ENCODE data around the gene SRRM5. TPM values are rescaled to one million over a fixed set of nuclear protein-coding genes. Genes with fewer than 3 reads are reported as not detected.

Gene SRRM5, protein sequence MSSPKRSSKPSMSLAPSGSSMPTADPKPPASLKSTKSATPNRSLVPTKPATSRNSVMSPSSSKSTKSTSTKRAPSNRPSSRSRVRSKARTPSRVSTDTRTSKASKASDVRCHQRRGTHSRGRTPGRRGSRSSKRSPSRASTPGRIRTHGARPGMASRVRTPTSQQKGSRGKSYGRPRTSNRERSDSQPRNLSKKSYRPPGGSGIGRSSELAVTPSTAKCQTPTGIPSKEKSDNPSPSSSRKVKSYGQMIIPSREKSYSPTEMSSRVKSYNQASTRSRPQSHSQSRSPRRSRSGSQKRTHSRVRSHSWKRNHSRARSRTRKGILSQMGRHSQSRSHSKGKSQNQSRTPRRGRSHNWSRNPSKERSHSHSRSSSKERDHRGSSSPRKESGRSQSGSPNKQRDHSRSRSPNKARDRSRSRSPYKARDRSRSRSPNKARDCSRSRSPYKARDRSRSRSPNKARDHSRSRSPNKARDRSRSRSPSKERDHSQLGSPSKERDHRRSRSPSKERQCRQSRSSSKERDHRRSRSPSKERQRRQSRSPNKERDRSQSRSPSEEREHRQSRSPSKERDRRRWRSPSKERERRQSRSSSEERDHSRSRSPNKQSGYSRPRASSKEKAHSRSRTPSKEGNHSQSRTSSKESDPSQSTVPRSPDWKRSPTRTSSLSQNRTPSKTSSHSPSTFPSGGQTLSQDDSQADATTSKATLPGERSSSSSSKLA
- total RNA-seq = under 1 TPM; 0.08 to 0.09 TPM
- polyA plus RNA-seq = under 1 TPM; 0.07 to 0.09 TPM

DNA sequence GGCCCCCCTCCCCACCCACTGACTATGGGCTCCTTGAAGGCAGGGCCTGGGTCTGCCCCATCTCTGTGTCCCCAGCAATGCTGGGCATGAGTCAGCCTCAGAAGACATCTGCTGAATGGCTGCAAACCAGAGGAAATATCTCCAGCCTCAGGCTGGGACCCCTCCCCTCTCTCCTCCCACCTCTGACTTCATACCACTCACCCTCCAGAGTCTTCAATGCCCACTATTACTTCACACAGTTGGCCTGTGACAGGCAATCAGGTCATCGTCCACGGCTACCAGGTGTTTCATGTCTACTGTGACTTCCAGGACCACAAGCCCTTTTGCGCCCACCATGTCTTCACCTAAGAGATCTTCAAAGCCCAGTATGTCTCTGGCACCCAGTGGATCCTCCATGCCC, at the start of gene SRRM5:
TSS of gene SRRM5 (plus strand) at position 301 of the 400 bp plus-strand sequence. CDS start at position 335, 34 bp downstream.
- Histone ChIP-seq H3K36me3 (ENCODE audit: control insufficient read depth in 4 of 4, insufficient read depth in 3 of 4, low read depth in 1 of 4, low read length in 3 of 4) (peaks cover 0 to 13% (median 4%) of the 10 kb centered on the region in 4 donors), H3K9me3 (ENCODE audit: control insufficient read depth in 4 of 4, low read length in 3 of 4) (no peaks in the 10 kb centered on the region), H3K27me3 (ENCODE audit: control insufficient read depth in 4 of 4, insufficient read depth in 4 of 4, low read length in 3 of 4) (no peaks in the 10 kb centered on the region), H3K4me1 (ENCODE audit: control insufficient read depth in 4 of 4, insufficient read depth in 4 of 4, low read length in 3 of 4) (no peaks in the 10 kb centered on the region), H3K4me3 (ENCODE audit: low read depth in 1 of 3, low read length in 3 of 3) (no peak within 1 kb of the TSS), H3K9ac (ENCODE audit: low read depth in 1 of 2, low read length in 2 of 2) (no peak within 1 kb of the TSS), H3K27ac (ENCODE audit: low read depth in 1 of 2, low read length in 2 of 2) (no peak within 1 kb of the TSS)
- 95% methylated on average over 3 of the region's 3 CpGs for WGBS
- DNase-seq (ENCODE audit: low spot score) = no peak
- TF ChIP-seq TAF1 (conservative IDR thresholded peaks at IDR 0.05) (no peak), JUND (IDR thresholded peaks at IDR 0.05) (no peak), REST (IDR thresholded peaks at IDR 0.05) (no peak), SP1 (IDR thresholded peaks at IDR 0.05) (no peak), FOXA1 (IDR thresholded peaks at IDR 0.05) (no peak), NR2F2 (IDR thresholded peaks at IDR 0.05) (no peak), RAD21 (IDR thresholded peaks at IDR 0.05) (no peak), YY1 (IDR thresholded peaks at IDR 0.05) (no peak), FOXA2 (IDR thresholded peaks at IDR 0.05) (no peak), HNF4G (IDR thresholded peaks at IDR 0.05) (no peak), MAX (IDR thresholded peaks at IDR 0.05) (no peak), HNF4A (conservative IDR thresholded peaks at IDR 0.05) (no peak), ZBTB33 (IDR thresholded peaks at IDR 0.05) (no peak)
- TF ChIP-seq, protein P1, sequence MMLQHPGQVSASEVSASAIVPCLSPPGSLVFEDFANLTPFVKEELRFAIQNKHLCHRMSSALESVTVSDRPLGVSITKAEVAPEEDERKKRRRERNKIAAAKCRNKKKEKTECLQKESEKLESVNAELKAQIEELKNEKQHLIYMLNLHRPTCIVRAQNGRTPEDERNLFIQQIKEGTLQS (IDR thresholded peaks at IDR 0.05) = no peak

GRCh38 chr19:43562226-43562697, 49.6 kb upstream of the SRRM5 start:
- Histone ChIP-seq H3K9ac (ENCODE audit: low read depth in 1 of 2, low read length in 2 of 2) (no peak overlapping the region), H3K27me3 (ENCODE audit: control insufficient read depth in 4 of 4, insufficient read depth in 4 of 4, low read length in 3 of 4) (no peaks in the 10 kb centered on the region), H3K9me3 (ENCODE audit: control insufficient read depth in 4 of 4, low read length in 3 of 4) (no peaks in the 10 kb centered on the region), H3K4me3 (ENCODE audit: low read depth in 1 of 3, low read length in 3 of 3) (no peak overlapping the region), H3K4me1 (ENCODE audit: control insufficient read depth in 4 of 4, insufficient read depth in 4 of 4, low read length in 3 of 4) (no peaks in the 10 kb centered on the region), H3K27ac (ENCODE audit: low read depth in 1 of 2, low read length in 2 of 2) (peak overlapping the region; percentile 19 to 50), H3K36me3 (ENCODE audit: control insufficient read depth in 4 of 4, insufficient read depth in 3 of 4, low read depth in 1 of 4, low read length in 3 of 4) (peaks cover 0 to 7% (median 2%) of the 10 kb centered on the region in 4 donors)
- 87% methylated on average over 6 of the region's 6 CpGs for WGBS
- DNase-seq (ENCODE audit: low spot score) = no peak
- no peak for TF ChIP-seq SP1 (IDR thresholded peaks at IDR 0.05)
- no peak for TF ChIP-seq ZBTB33 (IDR thresholded peaks at IDR 0.05)
- TF ChIP-seq REST (IDR thresholded peaks at IDR 0.05) = no peak
- TF ChIP-seq JUND (IDR thresholded peaks at IDR 0.05) = no peak

Data from liver (tissue), 9 donors.